NCI-H226 (cell line): Measurements from ENCODE around the gene COL18A1.
A peak's percentile ranks its signal among the peaks of the same experiment; 100 is the strongest.

Experiments
- DNase-seq: peaks from one replicate; pipeline ENCODE4 v3.0.0-alpha.2; 2015

The COL18A1 gene

GRCh38 chr21:45470773-45471524 is 66.0 kb downstream of the COL18A1 start:
- DNase-seq = peak; percentile 85

- DNase-seq = no peak
These were observed 66.7 kb downstream of the COL18A1 start for GRCh38 chr21:45471525-45472221.

GRCh38 chr21:45472445-45473365 is 67.7 kb downstream of the COL18A1 start:
- DNase-seq = no peak

GRCh38 chr21:45473496-45474322 is 68.7 kb downstream of the COL18A1 start:
- DNase-seq = no peak

- no peak for DNase-seq
These were observed 69.5 kb downstream of the COL18A1 start for GRCh38 chr21:45474323-45474950.

- no peak for DNase-seq
These were observed 70.2 kb downstream of the COL18A1 start for GRCh38 chr21:45475004-45475685.

GRCh38 chr21:45475797-45476570 is 71.0 kb downstream of the COL18A1 start:
- DNase-seq = no peak

- DNase-seq = no peak
These were observed 71.6 kb downstream of the COL18A1 start for GRCh38 chr21:45476582-45476981.

GRCh38 chr21:45477176-45478114 is 72.5 kb downstream of the COL18A1 start:
- DNase-seq = no peak

GRCh38 chr21:45478115-45478801 is 73.3 kb downstream of the COL18A1 start:
- DNase-seq = no peak

- no peak for DNase-seq
These were observed 74.1 kb downstream of the COL18A1 start for GRCh38 chr21:45478816-45479669.

GRCh38 chr21:45479691-45480675 is 75.0 kb downstream of the COL18A1 start:
- DNase-seq = no peak

- no peak for DNase-seq
These were observed 75.9 kb downstream of the COL18A1 start for GRCh38 chr21:45480701-45481500.

GRCh38 chr21:45481566-45481965 is 76.6 kb downstream of the COL18A1 start:
- no peak for DNase-seq
